ENCODE measurements around the gene PAX8.

GRCh38 chr2:113169002-113169530, 109.7 kb downstream of the PAX8 start:
- TF ChIP-seq CTCF (IDR thresholded peaks at IDR 0.05): no peak
- TF ChIP-seq POLR2AphosphoS5 (IDR thresholded peaks at IDR 0.05): no peak
